Ramos (cell line): ENCODE measurements around the gene C11orf98.
"Not testable (repeated sequence)": the region's sequence is repeated elsewhere in the genome, so short reads cannot be mapped to it uniquely, and the experiment has no call there.

Experiments
- in situ Hi-C: fragments of 300-500 bp; cut with MboI; formaldehyde crosslinking; loops from one replicate; pipeline ENCODE4 v1.14.3; 2022; ENCODE audit warnings: low sequenced_read_pairs; ENCODE audit not compliant: unreplicated experiment

Gene C11orf98

GRCh38 chr11:62687508-62688396, 22.7 kb upstream of the C11orf98 start:
- in situ Hi-C loops = no loop called here

- in situ Hi-C loops = no loop called here
These were observed 17.5 kb upstream of the C11orf98 start for GRCh38 chr11:62682518-62682917.

- in situ Hi-C loops = no loop called here
These were observed 15.8 kb upstream of the C11orf98 start for GRCh38 chr11:62680825-62681240.

- in situ Hi-C loops = no loop called here
These were observed 14.0 kb upstream of the C11orf98 start, which contains the start of gene UBXN1 for GRCh38 chr11:62678770-62679696. Gene UBXN1 (minus strand): TSS chr11:62679073. CDS start chr11:62678923, 150 bp downstream.

- in situ Hi-C loops = no loop called here
These were observed 13.4 kb upstream of the C11orf98 start for GRCh38 chr11:62678433-62678769.

- in situ Hi-C loops = no loop called here
These were observed 12.7 kb upstream of the C11orf98 start for GRCh38 chr11:62677714-62678113.

GRCh38 chr11:62677156-62677555, 12.1 kb upstream of the C11orf98 start:
- in situ Hi-C loops = no loop called here

- in situ Hi-C loops = no loop called here
These were observed 11.7 kb upstream of the C11orf98 start for GRCh38 chr11:62676698-62677097.

GRCh38 chr11:62675415-62675814, 10.4 kb upstream of the C11orf98 start:
- in situ Hi-C loops = not testable (repeated sequence)

GRCh38 chr11:62673196-62673525, 8.2 kb upstream of the C11orf98 start:
- in situ Hi-C loops = no loop called here

- in situ Hi-C loops = no loop called here
These were observed 6.8 kb upstream of the C11orf98 start, which contains the start of the genes LBHD1 and UQCC3 for GRCh38 chr11:62671608-62672389. Gene LBHD1 (minus strand): TSS chr11:62672267. CDS start chr11:62670031, 2,236 bp downstream. Gene UQCC3 (plus strand): TSS chr11:62671673. CDS start chr11:62671746, 73 bp downstream.

GRCh38 chr11:62671236-62671607, 6.2 kb upstream of the C11orf98 start:
- in situ Hi-C loops = no loop called here

- in situ Hi-C loops = no loop called here
These were observed 4.6 kb upstream of the C11orf98 start for GRCh38 chr11:62669420-62670161.

GRCh38 chr11:62667460-62667859, 2.5 kb upstream of the C11orf98 start:
- in situ Hi-C loops = no loop called here

GRCh38 chr11:62666259-62666926, 1.4 kb upstream of the C11orf98 start:
- in situ Hi-C loops = no loop called here

- in situ Hi-C loops = no loop called here
These were observed 719 bp upstream of the C11orf98 start for GRCh38 chr11:62665599-62666258.

GRCh38 chr11:62664405-62665074, 470 bp downstream of the C11orf98 start:
- in situ Hi-C loops = no loop called here
